ENCODE results near the gene ALDH3B2.

The ALDH3B2 gene

GRCh38 chr11:67648796-67649613, 25.4 kb downstream of the ALDH3B2 start:
- Histone ChIP-seq H3K27ac (no peak overlapping the region), H3K36me3 (replicated peaks) (no peaks in the 10 kb centered on the region), H3K4me3 (ENCODE audit: low read depth, low read length) (no peak overlapping the region), H3K27me3 (replicated peaks) (no peaks in the 10 kb centered on the region)
- TF ChIP-seq CTCF (IDR thresholded peaks at IDR 0.05; ENCODE audit: low read depth, low read length, missing control alignments) = no peak
- in situ Hi-C loops (cut with HindIII; ENCODE audit: low pct_ligation_motif_present, low sequenced_read_pairs) = no loop called here
- no peak for DNase-seq

- Histone ChIP-seq H3K27me3 (replicated peaks) (no peaks in the 10 kb centered on the region), H3K36me3 (replicated peaks) (no peaks in the 10 kb centered on the region), H3K27ac (no peak overlapping the region), H3K4me3 (ENCODE audit: low read depth, low read length) (no peak overlapping the region)
- DNase-seq = no peak
- in situ Hi-C loops (cut with HindIII; ENCODE audit: low pct_ligation_motif_present, low sequenced_read_pairs) = no loop called here
- peak; percentile 34 for TF ChIP-seq CTCF (IDR thresholded peaks at IDR 0.05; ENCODE audit: low read depth, low read length, missing control alignments)
These were observed 26.2 kb downstream of the ALDH3B2 start for GRCh38 chr11:67648140-67648795.

GRCh38 chr11:67647471-67647870, 27.0 kb downstream of the ALDH3B2 start:
- no peak overlapping the region for H3K27ac ChIP-seq
- no peak for DNase-seq
- no peaks in the 10 kb centered on the region for H3K27me3 ChIP-seq (replicated peaks)
- H3K36me3 ChIP-seq (replicated peaks) = no peaks in the 10 kb centered on the region
- in situ Hi-C loops (cut with HindIII; ENCODE audit: low pct_ligation_motif_present, low sequenced_read_pairs) = no loop called here
- H3K4me3 ChIP-seq (ENCODE audit: low read depth, low read length) = no peak overlapping the region
- TF ChIP-seq CTCF (IDR thresholded peaks at IDR 0.05; ENCODE audit: low read depth, low read length, missing control alignments) = no peak

- Histone ChIP-seq H3K4me3 (ENCODE audit: low read depth, low read length) (no peak overlapping the region), H3K27me3 (replicated peaks) (no peaks in the 10 kb centered on the region), H3K27ac (no peak overlapping the region), H3K36me3 (replicated peaks) (no peaks in the 10 kb centered on the region)
- DNase-seq = no peak
- TF ChIP-seq CTCF (IDR thresholded peaks at IDR 0.05; ENCODE audit: low read depth, low read length, missing control alignments) = no peak
- in situ Hi-C loops (cut with HindIII; ENCODE audit: low pct_ligation_motif_present, low sequenced_read_pairs) = no loop called here
These were observed 27.7 kb downstream of the ALDH3B2 start for GRCh38 chr11:67646535-67647336.

- H3K27ac ChIP-seq = no peak overlapping the region
- no peaks in the 10 kb centered on the region for H3K27me3 ChIP-seq (replicated peaks)
- in situ Hi-C loops (cut with HindIII; ENCODE audit: low pct_ligation_motif_present, low sequenced_read_pairs) = no loop called here
- H3K36me3 ChIP-seq (replicated peaks) = no peaks in the 10 kb centered on the region
- H3K4me3 ChIP-seq (ENCODE audit: low read depth, low read length) = no peak overlapping the region
- no peak for DNase-seq
- no peak for TF ChIP-seq CTCF (IDR thresholded peaks at IDR 0.05; ENCODE audit: low read depth, low read length, missing control alignments)
These were observed 28.6 kb downstream of the ALDH3B2 start for GRCh38 chr11:67645521-67646461.
